Erythroblast (primary cell): Measurements from ENCODE around the gene TCF7.

ENCODE experiments used
- DNase-seq, 2 experiments: peaks; one replicate each; lab custom pipeline; 2025; lab: John Stamatoyannopoulos, UW
- GATA1 ChIP-seq: IDR thresholded peaks from 2 replicates; pipeline ENCODE4 v1.6.1; 2011; ENCODE audit warnings: low read depth, mild to moderate bottlenecking, control low read depth, low read length, moderate library complexity
- POLR2A ChIP-seq: IDR thresholded peaks from 2 replicates; pipeline ENCODE4 v1.6.1; 2011; ENCODE audit warnings: mild to moderate bottlenecking, low read length

The TCF7 gene

DNA sequence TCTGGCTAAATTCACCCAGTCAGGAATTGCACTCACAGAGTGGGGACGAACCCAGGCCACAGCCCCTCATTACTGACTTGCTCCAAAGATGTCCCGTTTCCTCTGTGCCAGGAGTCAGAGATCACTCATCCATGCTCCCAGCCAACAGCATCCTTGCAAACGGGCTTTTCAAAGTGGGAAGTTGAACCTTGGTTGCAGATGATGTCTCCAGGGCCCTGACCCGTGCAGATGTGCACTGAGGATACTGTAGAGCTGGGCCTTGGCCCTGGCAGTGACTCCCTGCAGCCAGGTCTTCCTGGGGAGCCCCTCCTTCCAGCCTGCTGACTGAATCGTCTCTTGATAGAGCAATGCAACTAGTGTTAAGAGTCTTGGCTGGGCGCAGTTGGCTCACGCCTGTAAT, 22.3 kb downstream of the TCF7 start:
- TF ChIP-seq POLR2A (no peak), GATA1 (no peak)

DNA sequence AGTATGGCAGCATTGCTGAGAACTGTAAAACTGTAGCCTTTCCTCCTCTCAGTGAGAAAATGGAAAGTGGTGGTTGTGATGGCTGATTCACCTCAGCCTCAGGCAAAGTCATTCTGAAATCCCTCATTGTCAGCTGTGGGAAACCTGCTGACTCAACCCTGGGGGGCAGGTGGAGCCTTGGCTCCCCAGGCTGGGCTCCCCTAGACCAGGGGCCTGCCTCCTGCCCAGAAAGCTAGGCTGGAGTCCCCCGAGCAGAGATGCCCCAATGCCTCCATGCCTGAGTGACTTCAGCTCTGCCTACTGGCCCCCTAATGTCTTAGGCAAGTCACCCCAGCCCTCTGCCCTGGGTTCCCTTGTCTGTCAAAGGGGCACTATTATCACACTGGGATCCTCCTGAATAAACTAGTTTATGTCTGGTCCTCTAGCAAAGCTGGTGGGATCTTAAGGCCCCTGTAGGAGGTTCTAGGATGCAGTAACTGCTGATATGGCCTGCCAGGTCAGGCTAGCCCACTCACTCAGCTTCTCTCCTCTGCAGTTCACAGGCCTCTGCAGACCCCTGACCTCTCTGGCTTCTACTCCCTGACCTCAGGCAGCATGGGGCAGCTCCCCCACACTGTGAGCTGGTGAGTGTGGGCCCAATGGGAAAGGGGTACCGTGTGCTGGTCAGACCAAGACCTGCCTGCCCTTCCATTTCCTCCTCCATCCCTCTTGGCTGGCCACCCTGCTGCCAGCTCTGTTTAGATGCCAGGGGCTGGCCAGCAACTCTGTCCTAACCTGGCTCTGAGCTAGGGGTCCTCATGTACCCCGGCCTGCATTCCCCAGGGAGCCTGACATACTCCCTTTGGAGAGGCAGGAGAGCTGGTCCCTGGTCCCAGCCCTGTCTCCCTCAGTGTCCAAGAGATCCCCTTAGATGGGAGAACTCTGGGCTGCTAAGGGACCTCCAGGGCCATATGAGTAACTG, 24.2 kb downstream of the TCF7 start:
- DNase-seq = no peak
- TF ChIP-seq POLR2A = no peak
- no peak for TF ChIP-seq GATA1

More for the DNA sequence above, 22.3 kb downstream of the TCF7 start:
- DNase-seq = no peak

DNA sequence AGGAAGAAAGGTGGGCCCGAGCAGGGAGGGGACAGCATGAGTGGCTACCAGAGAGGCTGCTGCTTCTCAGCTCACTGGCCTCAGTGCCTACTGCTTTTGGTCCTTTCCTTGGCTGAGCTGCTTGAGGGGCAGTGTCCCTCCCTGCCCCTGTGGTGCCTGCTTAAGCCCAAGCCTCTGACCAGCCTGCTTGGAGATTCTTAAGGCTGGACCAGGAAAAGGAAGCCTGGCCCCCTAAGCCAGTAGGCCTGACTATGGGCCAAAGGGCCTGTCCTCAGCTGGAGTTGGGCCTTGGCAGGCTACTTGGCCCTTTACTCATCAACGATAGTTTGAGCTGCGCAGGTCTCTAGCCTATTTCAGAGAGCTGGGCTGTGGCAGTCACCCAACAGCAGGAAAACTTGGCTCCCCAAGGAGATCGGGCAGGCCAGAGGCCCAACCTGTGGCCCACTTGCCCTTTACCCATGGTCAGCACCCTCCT, 24.9 kb downstream of the TCF7 start:
- DNase-seq = no peak
- TF ChIP-seq POLR2A (no peak), GATA1 (no peak)

DNA sequence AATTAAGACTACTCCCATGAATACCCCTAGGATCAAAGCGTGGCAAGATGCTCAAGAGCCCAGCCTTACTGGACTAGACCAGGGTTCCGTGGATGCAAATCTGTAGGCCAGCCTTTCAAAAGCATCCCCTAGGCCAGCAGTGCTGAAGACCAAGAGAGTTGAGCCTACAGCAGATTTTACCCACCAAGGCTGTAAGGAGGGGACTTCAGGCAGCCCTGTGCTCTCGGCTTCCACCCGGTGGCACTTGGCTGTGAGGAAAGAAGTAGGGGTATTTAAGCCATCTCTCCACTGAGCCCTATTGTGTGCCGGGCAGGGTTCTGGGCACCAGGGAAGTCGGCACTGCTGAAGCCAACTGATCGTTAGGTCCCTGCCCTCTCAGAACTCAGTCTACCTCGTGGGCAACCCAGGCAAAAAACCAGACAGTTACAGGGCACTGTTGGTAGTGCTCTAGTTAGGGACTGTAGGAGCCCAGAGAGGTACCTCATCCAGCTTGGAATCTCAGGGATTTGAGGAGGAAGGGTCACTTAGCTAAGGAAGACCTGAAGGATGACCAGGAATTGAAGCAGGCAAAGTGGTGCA, 25.5 kb downstream of the TCF7 start:
- DNase-seq = no peak
- TF ChIP-seq GATA1 (no peak), POLR2A (no peak)

DNA sequence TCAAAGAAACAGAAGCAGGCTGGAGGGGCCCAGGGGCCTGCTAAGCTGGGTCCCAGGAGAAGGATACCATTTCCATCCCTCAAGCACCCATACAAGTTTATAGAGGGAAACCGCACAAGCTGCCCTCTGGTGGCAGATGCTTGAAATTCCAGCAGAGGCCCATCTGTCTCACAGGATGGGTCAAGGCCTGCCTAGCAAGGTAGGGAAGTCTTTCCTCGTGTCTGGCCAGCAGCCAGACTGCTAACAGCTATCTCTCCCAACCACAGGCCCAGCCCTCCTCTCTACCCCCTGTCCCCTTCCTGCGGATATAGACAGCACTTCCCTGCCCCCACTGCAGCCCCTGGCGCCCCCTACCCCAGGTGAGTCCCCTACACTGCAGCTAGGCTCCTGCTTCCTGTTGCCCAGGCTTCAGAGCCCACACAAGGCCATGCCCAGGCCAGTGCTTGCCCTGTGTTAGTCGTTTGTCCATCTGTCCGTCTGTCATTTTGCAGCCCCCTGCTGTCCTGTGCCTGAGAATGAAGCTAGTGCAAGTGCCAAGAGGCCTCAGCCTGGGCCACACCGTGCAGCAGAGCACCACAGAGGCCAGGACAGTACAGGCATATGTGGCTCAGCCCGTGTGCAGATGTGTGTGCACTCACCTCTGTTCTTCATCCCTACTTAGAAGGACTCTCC, 26.2 kb downstream of the TCF7 start:
- TF ChIP-seq GATA1 (no peak), POLR2A (no peak)
- peak; percentile 89 for DNase-seq

DNA sequence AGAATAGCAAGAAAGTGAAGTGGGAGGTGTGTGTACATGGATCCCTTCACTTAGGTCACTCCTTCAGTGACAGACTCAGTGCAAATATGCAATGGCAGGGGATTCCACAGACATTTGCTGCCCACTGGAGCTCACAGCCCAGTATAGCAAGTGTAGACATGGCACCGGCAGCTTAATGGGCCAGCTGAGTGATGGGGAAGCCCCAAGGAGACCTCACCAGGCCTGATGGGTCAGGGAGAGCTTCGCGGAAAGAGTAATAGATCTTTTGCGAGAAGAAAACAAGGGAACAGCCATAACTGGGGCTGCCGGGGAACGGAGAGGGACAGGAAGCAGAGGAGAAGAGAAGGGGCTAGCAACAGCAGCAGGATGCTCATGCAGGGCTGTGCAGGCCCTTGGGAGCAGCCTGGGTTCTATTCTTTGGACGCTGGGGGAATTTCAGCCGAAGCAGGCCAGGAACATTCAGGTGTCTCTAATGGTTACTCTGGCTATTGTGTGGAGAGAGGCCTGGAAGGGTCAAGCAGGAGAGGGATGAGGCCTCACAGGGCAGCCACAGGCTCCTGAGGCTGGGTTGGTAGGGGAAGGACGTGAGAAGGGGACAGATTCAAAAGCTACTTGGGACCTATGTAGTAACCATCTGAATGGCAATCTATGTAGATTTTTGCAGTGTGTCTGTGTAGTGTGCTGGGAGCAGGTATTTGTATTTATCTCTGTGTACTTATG, 27.0 kb downstream of the TCF7 start:
- TF ChIP-seq GATA1 (no peak), POLR2A (no peak)
- DNase-seq = peak in 1 of 2 experiments; percentile 16

DNA sequence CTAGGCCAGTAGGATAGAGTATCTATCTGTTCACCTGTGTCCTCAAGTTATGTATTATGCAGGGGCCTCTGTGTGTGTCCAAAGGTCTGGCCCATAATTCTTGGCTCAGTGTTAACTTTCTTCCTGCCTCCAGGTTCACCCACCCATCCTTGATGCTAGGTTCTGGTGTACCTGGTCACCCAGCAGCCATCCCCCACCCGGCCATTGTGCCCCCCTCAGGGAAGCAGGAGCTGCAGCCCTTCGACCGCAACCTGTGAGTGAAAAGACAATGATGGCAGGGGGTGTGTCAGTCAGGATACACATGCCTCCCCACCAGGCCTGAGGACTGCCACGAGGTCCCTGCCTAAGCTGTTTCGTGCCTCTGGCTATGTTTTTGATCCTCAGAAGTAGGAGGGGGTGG, 27.6 kb downstream of the TCF7 start:
- DNase-seq = no peak
- TF ChIP-seq POLR2A (no peak), GATA1 (no peak)

DNA sequence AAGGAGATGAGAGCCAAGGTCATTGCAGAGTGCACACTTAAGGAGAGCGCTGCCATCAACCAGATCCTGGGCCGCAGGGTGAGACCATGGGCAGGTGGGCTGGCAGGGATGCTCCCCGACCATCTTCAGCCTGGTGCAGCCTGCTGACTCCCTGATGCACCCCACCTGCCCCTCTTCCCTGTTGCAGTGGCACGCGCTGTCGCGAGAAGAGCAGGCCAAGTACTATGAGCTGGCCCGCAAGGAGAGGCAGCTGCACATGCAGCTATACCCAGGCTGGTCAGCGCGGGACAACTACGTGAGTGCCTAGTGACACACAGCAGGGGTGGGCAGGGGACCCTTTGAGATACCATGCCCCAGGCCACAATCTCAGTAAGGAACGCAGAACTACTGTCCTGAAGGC, 28.3 kb downstream of the TCF7 start:
- DNase-seq = no peak

DNA sequence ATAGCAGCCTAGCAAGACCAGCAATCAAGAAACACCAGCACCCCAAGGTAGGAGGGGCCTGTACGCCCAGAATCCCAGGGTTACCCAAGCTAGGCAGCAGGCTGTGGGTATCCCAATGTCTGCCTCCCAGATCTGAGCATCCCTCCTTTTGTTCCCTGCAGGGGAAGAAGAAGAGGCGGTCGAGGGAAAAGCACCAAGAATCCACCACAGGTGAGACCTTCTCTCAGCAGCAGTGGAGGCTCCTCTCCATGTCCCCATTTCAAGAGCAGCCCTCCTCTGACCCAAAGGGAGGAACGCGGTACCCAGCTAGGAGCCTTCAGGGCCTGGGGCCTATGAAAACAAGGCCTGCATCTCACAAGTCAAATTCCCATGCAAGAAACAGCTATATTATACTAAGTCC, 28.9 kb downstream of the TCF7 start:
- no peak for TF ChIP-seq POLR2A
- TF ChIP-seq GATA1 = no peak
- no peak for DNase-seq

More for the DNA sequence above, 28.3 kb downstream of the TCF7 start:
- TF ChIP-seq POLR2A = no peak
- TF ChIP-seq GATA1 = no peak

DNA sequence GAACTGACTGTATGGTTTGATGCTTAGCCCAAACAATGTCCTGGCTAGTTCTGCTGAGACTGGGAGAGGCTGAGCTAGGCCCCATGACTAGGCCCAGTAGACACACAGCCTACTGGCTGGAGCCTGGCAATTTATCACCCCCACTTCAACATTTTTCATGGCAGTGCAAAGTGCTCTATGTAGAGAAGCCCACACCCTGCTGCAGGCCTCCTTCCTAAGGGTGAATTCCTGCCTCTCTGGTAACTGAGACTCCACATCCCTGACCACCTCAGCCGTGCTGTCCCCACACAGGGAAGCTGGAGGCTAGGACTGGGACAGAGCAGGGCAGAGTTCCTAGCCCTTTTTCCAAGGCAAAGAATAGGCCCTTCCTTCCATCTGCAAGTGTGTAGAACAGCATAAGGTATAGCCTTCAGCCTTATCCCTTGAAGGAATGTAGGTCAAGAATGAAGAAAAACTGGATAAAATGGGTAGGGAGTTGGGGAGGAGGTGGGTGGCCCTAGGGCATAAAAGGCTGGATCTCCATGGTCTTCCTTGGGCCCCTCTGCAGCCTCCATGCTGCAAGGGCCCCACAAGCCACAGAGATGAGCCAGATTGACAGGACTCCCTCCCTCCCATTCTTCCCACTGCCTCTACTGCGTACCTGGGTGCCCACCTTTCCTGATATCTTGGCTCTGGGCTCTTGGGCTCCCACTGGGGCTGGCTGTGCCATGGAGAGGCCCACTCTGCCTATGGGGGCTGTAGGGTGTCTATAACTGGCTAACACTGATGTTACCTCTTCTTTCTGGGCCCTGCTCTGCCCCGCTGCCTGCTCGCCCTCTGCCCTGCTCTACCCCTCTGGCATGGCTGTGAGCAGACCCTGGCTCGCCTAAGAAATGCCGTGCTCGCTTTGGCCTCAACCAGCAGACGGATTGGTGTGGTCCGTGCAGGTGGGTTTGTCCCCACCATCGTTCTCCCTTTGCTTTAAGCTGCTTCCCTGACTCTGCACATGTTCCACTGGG, 29.8 kb downstream of the TCF7 start:
- no peak for DNase-seq
- no peak for TF ChIP-seq POLR2A
- no peak for TF ChIP-seq GATA1

DNA sequence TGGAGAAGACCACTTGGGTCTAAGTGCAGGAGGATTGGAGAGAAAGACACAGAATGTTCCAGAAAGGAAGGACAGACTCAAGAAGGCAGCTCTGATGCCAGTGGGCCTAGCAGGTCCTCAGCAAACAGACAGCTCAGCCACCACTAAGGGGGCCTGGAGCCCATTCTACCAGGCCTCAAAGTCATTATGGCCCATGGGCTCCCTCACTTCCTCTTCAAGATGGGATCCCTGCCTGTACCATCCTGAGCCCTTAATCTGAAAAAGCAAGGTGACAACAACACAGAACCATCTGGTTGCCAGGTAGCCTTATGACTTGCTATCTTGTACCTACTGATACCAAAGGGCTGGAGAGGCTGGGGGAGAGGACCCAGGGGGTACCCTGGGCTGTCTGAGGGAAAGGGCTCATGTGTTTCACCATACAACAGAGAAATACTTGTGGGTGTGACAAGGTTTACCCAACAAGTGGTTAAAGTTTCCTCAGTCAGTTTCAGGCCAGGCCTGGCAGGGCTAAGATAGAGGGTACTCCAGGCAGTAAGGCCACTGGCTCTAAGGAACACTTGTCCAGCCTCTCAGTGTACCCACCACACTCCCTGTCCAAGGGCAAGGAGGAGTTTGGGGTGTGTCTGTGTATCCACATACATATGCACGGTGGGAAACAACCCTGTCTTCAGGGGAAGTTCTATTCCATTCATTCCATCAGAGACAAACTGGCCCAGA, 30.7 kb downstream of the TCF7 start:
- no peak for DNase-seq
- TF ChIP-seq GATA1 = no peak
- no peak for TF ChIP-seq POLR2A
